Thyroid gland (tissue), 4 donors: ENCODE results near the gene INF2. TPM values are rescaled to one million over a fixed set of nuclear protein-coding genes. Genes with fewer than 3 reads are reported as not detected.

Experiments
- DNase-seq, 2 donors: peaks; one replicate each; pipeline ENCODE4 v3.0.0-alpha.2; 2019
- H3K27ac ChIP-seq, 3 donors: fragments of 200-600 bp; sonication (generic); 1 replicate in 2 of 3; 2 replicates in 1 of 3; pipeline ENCODE4 v1.5.1; 2016 to 2019; ENCODE audit warnings: mild to moderate bottlenecking in 1 of 3, moderate library complexity in 1 of 3
- H3K27me3 ChIP-seq: fragments of 200-600 bp; sonication (generic); one replicate; pipeline ENCODE4 v1.5.1; 2019
- H3K36me3 ChIP-seq, 2 donors: fragments of 200-600 bp; sonication (generic); one replicate each; pipeline ENCODE4 v1.5.1; 2016 to 2019
- H3K4me1 ChIP-seq, 2 donors: fragments of 200-600 bp; sonication (generic); one replicate each; pipeline ENCODE4 v1.5.1; 2017 to 2019
- H3K4me3 ChIP-seq, 3 donors: fragments of 200-600 bp; sonication (generic); replicated peaks in 1 of 3; 1 replicate in 2 of 3; 2 replicates in 1 of 3; pipeline ENCODE4 v1.5.1; 2016; ENCODE audit warnings: mild to moderate bottlenecking in 1 of 3
- H3K9me3 ChIP-seq: fragments of 200-600 bp; sonication (generic); one replicate; pipeline ENCODE4 v1.5.1; 2017
- CTCF ChIP-seq, 6 experiments: fragments of 200-600 bp in 3 of 6; fragments of 450-650 bp in 3 of 6; sonication (generic) in 3 of 6; IDR thresholded peaks; one replicate each; pipeline ENCODE4 v1.5.1; 2016 to 2019; ENCODE audit warnings: antibody characterized with exemption in 6 of 6, mild to moderate bottlenecking in 2 of 6, inconsistent platforms in 1 of 6, moderate library complexity in 1 of 6
- POLR2A ChIP-seq, 2 donors: fragments of 450-650 bp; IDR thresholded peaks; one replicate each; pipeline ENCODE4 v1.6.1; 2017; ENCODE audit warnings: antibody characterized with exemption in 2 of 2, mild to moderate bottlenecking in 2 of 2, moderate library complexity in 1 of 2
- WGBS, 2 donors: methylation state at CpG; one replicate each; pipeline ENCODE4 v1.1.5; 2017; 5-methylcytosine and 5-hydroxymethylcytosine counted together
- intact Hi-C: fragments of 100-400 bp; cut with DNase I; formaldehyde crosslinking; loops from one replicate; pipeline ENCODE4 v1.15.1; 2023
- total RNA-seq, 4 donors: library from RNA; depleted of rRNA; stranded (reverse); fragments of >200 nt; gene quantifications; one replicate each; pipeline ENCODE4 v1.2.3, GENCODE V29; 2016

Gene INF2
- total RNA-seq, 4 donors from 2014 or later, result 35.1 to 54.7 (median 42.5) TPM

- H3K4me1 ChIP-seq, result peaks cover 32 to 68% of the 10 kb centered on the region in 2 donors
- no peak overlapping the region for H3K27ac ChIP-seq
- intact Hi-C loops, result no loop called here
- no peaks in the 10 kb centered on the region for H3K36me3 ChIP-seq
- no peaks in the 10 kb centered on the region for H3K27me3 ChIP-seq
- no peaks in the 10 kb centered on the region for H3K9me3 ChIP-seq
- no peak for DNase-seq
- no peak for TF ChIP-seq POLR2A (IDR thresholded peaks at IDR 0.05)
- TF ChIP-seq CTCF (IDR thresholded peaks at IDR 0.05), result no peak
- no peak overlapping the region for H3K4me3 ChIP-seq
- WGBS, 2 donors, result 86 to 89% methylated on average over 8 to 14 of the region's 15 CpGs
Measured at GRCh38 chr14:104694475-104694950, 5.1 kb downstream of the INF2 start.

DNA sequence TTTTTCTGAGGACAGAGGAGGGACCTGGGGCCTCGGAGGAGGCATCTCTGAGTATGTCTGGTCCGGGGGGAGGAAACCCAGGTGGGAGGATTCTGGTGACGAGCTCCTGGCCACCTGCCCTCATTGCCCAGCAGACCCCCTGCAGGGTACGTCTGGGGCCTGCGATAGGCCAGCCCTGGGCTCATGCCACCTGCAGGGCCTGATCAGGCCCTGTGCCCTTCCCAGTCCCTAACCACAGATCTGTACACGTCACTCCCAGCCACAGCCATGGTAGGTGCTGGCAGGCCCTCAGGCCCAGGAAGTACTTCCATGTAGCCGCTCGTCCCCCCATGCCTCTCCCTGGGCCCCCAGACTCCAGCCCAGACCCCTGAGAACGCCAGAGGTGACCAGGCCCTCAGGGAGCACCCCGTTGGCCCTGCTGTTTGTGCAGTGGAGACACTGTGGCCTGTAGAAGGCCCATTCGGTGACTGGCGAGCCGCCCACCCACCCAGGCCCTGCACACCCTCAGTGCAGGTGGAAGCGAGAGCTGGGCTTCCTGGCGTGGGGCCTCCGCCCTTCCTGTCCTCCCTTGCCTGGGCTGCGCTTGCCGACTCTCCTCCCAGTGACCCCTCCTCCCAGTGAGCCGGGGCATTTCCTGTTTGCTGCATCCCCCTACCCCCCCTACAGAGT, 5.7 kb downstream of the INF2 start:
- no peak for DNase-seq
- TF ChIP-seq CTCF (IDR thresholded peaks at IDR 0.05) (no peak), POLR2A (IDR thresholded peaks at IDR 0.05) (no peak)
- Histone ChIP-seq H3K9me3 (no peaks in the 10 kb centered on the region), H3K36me3 (no peaks in the 10 kb centered on the region), H3K4me3 (no peak overlapping the region), H3K4me1 (peaks cover 30 to 70% of the 10 kb centered on the region in 2 donors), H3K27me3 (no peaks in the 10 kb centered on the region), H3K27ac (peak overlapping the region in 1 of 3 donors; percentile 53)
- intact Hi-C loops, result no loop called here
- 75% methylated on average over 8 to 12 of the region's 19 CpGs for WGBS, 2 donors

- Histone ChIP-seq H3K9me3 (no peaks in the 10 kb centered on the region), H3K36me3 (no peaks in the 10 kb centered on the region), H3K4me1 (peaks cover 25 to 65% of the 10 kb centered on the region in 2 donors), H3K4me3 (no peak overlapping the region), H3K27me3 (no peaks in the 10 kb centered on the region), H3K27ac (peak overlapping the region in 2 of 3 donors; percentile 24 to 28)
- TF ChIP-seq CTCF (IDR thresholded peaks at IDR 0.05) (no peak), POLR2A (IDR thresholded peaks at IDR 0.05) (no peak)
- no peak for DNase-seq
- 36 to 61% methylated on average over 4 to 5 of the region's 6 CpGs for WGBS, 2 donors
- intact Hi-C loops, result no loop called here
Measured at GRCh38 chr14:104695660-104696000, 6.2 kb downstream of the INF2 start.

DNA sequence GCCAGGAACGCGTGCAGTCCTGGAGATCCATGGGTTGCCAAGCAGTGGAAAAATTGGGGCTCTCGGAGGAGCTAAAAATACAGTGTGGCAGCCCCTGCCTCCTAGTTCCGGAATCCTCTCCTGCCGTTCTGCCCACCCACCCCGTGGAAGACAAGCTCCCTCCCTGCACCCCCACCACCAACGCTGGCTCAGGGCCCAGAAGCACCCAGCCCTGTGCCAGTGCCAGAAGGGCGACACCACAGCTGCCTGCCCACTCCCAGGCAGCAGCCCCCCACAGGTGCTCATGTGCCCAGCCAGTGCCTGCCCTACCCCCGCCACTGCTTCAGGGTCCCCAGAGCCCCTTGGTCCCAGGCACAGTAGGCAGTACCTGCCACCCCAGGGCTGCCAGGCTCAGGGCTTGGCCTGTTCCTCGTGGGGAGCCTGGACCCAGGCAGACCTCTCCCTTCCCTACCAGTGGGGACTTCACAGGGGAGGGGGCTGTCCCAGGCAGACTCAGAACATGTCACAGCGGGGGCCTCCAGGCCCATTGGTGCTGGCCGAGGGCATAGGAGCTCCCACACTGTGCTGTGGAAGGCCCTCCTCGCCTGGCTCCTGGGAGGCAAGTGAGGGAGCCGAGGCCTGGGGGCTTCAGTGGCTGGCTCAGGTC, 7.4 kb downstream of the INF2 start:
- DNase-seq, result peak; percentile 32 to 53
- peak overlapping the region in 1 of 3 donors; percentile 12 for H3K27ac ChIP-seq
- H3K9me3 ChIP-seq, result no peaks in the 10 kb centered on the region
- TF ChIP-seq CTCF (IDR thresholded peaks at IDR 0.05) (no peak), POLR2A (IDR thresholded peaks at IDR 0.05) (no peak)
- H3K27me3 ChIP-seq, result no peaks in the 10 kb centered on the region
- 64 to 75% methylated on average over 4 to 10 of the region's 14 CpGs for WGBS, 2 donors
- intact Hi-C loops, result no loop called here
- peaks cover 0 to 7% of the 10 kb centered on the region in 2 donors for H3K36me3 ChIP-seq
- H3K4me1 ChIP-seq, result peaks cover 21 to 55% of the 10 kb centered on the region in 2 donors
- no peak overlapping the region for H3K4me3 ChIP-seq

DNA sequence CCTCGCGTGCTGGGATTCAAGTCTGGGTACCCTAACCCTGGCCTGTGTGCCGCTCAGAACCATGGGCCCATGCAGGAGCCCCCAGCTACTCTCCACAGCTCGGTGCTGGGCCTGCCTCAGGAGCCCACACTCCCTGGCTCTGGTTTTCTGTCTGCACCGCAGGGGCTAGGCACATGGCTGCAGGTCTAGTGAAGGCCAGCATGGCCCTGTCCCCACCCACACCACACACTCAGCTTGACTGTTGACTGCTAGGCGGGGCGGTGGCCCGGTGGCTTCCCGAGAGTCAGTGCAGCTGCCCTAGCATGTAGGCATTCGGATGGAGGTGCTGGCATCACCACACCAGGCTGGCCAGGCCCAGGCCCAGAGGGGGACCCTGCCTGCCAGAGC, 7.9 kb downstream of the INF2 start:
- Histone ChIP-seq H3K27ac (peak overlapping the region in 1 of 3 donors; percentile 12), H3K4me3 (no peak overlapping the region), H3K4me1 (peaks cover 21 to 55% of the 10 kb centered on the region in 2 donors), H3K27me3 (no peaks in the 10 kb centered on the region), H3K9me3 (no peaks in the 10 kb centered on the region), H3K36me3 (peaks cover 0 to 10% of the 10 kb centered on the region in 2 donors)
- 93 to 100% methylated on average over 1 to 5 of the region's 10 CpGs for WGBS, 2 donors
- DNase-seq, result no peak
- TF ChIP-seq POLR2A (IDR thresholded peaks at IDR 0.05), result no peak
- no peak for TF ChIP-seq CTCF (IDR thresholded peaks at IDR 0.05)
- intact Hi-C loops, result no loop called here
